Activated T-cell treated with anti-CD3 and anti-CD28 coated beads for 1 hour (primary cell): ENCODE results near the gene CLASP2.
"Not testable (repeated sequence)": the region's sequence is repeated elsewhere in the genome, so short reads cannot be mapped to it uniquely, and the experiment has no call there.

Source experiments
- DNase-seq: peaks from one replicate; pipeline ENCODE4 v3.0.0-alpha.2; 2020; ENCODE audit warnings: low read depth

CLASP2 gene

GRCh38 chr3:33451994-33452393 is 266.1 kb downstream of the CLASP2 start:
- not testable (repeated sequence) for DNase-seq

- DNase-seq: no peak
Measured at GRCh38 chr3:33447958-33448357, 270.1 kb downstream of the CLASP2 start.

GRCh38 chr3:33447256-33447625 is 270.8 kb downstream of the CLASP2 start:
- DNase-seq: not testable (repeated sequence)
